Ramos (cell line): ENCODE measurements around the gene BICDL1.

Source experiments
- in situ Hi-C: fragments of 300-500 bp; cut with MboI; formaldehyde crosslinking; loops from one replicate; pipeline ENCODE4 v1.14.3; 2022; ENCODE audit warnings: low sequenced_read_pairs; ENCODE audit not compliant: unreplicated experiment

BICDL1 gene

DNA sequence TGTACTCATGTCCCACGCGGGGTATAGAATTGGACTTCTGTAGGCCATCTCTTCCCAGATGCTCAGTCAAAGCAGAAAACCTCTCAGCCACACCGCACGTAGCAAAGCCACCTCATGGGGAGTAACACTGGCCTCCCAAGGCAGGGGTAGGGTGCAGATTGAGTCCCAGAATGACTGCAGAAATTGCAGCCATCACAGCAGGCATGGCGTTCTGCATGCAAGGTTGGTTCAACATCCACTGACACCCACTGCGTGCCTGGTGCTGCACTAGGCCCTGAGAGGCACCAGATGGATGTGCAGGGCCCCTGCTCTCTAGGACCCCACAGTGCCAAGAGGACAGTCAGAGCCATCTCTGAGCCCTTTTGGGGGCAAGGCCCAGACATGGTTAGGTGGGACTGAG, 87.6 kb downstream of the BICDL1 start:
- in situ Hi-C loops, result no loop called here

DNA sequence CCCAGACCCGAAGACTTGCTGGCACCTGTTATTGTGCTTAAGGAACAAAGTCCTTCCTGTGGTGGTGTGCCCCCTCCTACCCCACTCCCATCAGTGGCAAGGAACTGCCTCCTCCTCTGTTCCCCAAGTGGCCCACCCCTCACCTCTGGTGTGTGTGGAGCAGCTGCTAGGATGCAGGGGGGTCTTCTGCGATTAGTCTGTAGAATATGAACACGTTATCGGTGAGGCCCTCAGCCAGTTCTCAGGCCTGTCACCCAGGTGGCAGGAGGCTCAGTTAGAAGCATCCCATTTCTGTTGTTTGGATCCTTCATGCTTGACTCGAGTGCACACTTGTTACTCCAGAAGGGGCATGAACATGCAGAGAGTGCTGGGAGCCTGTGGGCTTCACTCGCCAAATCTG, 88.2 kb downstream of the BICDL1 start:
- in situ Hi-C loops, result no loop called here

DNA sequence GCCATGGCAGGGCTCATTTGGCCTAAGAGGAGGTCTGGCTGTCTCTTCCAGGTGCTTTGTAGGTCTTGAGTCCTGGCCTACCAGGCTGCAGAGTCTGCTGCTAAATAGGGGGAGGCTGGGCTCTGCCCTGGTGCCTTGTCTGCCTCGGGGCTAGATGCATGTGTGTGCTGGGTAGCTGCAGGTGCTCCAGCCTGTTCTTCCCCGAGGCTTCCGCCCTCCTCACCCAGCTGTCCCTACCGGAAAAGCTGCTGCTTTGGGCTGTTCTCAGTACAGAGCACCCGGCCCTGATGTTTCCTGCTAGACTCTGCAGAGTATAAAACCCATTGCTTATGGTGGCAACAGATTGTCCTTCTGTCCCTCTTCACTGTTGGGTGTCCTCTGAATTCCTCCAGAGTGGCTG, 89.8 kb downstream of the BICDL1 start:
- in situ Hi-C loops, result no loop called here

DNA sequence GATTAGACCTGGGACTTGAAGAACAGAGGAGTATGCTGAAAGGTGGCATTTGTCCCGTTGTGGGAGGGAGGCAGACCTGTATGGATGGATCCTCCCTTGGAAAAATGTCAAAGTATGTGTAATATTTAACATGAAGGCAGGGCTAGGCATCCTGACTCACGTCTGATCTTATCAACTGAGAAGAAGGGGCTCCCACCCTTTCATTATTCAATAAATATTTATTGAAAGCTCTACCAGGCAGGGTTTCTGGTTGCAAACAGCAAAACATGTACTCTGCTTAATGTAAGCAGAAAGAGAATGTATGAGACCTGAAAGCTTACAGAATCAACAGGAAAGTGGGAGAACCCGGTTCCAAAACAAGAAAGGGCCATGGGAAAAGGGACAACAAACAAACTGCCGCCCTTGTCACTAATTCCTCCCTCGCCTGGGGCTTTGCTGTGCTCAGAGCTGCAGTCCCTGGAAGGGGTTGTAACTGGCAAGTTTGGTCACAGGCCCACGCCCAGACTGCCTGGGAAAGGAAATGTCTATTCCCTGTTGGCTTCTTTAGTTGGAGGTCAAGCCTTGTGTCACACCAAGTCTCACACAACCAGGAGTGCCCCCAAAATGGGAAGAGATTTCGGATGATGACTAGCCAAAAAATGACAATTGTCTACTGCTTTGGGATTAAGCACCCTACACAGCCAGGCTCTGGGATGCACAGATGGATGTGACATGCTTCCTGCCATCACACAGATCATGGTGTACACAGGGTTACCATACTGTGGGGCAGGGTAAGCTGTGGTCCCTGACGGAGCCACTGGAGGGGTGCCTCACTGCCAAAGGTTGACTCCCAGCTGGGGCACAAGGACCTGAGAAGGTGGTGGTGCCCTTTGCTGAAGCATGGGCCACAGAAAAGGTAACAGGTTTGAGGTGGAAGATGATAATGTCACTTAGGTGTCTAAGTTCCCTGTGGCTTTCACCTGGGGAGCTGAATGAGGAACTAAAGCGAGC, 90.7 kb downstream of the BICDL1 start:
- in situ Hi-C loops, result no loop called here

DNA sequence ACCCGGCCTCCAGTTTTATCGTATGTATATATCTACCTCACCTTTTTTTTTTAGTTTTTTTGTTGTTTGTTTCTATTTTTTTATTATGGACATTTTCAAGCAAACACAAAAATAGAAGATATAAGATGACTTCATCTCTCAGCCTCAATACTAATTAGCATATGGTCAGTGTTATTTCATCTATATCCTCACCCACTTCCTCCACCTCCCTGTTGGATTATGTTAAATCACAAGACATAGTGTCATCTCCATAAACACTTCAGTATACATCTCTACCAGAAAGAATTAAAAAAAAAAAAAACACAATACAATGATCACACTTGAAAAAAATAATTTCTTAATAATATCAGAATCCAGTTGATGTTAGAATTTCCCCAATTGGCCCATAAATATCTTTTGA, 92.6 kb downstream of the BICDL1 start:
- in situ Hi-C loops, result no loop called here

DNA sequence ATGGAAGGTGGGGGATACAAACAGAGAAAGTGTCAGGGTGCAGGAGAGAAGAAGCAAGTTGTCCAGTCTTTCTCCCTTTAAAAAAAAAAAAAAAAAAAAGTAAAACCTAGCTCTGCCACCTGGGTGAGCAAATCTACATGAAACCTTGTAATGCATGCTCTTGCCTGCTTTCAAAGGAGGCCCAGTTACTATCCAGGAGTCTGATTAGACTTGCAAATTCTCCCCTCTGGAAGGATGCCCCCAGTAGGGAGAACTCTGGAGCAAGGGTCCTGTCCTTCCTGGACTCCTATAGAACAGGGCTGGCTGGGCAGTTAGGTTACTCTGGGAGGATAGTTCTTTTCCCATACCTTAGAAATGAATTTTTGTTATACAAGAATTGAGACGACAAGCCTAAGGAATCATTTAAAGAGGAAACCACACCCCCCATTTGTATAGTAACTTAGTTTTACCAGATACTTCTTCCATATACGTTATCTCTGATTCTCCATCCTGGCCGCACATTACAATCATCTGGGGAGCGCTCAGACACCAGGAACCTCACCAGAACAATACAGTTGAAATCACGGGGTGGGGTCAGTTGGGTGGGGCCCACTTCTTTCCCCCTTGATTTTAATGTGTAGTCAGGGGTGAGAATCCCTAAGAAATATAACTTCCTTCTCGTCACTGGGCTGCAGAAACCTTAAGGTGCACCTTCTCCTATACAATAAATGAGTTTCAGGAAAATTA, 97.0 kb downstream of the BICDL1 start:
- in situ Hi-C loops, result no loop called here

DNA sequence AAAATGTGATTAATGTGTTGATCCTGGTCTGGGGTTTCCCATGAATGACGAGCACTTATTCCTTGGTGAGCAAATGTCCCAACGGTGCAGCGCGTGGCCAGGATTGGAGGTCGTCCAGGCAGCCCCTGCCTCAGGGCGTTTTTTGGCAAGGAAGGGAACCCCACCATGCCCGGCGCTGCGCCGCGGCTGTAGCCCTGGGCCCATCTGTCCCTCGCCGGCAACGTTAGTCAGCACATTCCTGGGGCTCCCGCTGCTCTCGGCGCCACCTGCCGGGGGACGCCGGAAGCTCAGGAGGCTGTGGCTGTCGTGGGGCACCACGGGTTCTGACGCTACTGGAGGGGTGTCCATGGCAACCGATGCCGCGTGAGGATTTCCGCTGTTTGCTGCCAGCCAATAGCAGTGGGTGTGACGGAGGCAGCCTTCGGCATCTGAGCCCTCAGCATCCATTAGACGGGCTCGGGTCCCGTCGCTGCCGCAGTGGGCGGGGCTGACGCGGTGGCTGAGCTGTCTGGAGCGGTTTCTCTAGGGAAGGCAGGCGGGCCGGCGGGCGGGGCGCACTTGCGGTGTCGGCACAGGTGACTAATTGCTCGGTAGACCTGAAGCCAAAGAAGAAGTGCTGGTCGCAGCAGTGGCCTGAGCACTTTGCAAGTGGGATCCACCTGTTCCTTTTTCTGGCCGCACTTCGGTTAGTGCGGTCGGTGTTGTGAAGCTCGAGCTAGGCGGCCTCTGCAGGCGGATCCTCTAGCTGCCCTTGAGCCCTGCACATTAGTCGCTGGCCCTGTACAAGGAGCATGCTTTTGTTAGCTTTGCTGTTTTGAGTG, 98.0 kb downstream of the BICDL1 start:
- in situ Hi-C loops, result no loop called here

DNA sequence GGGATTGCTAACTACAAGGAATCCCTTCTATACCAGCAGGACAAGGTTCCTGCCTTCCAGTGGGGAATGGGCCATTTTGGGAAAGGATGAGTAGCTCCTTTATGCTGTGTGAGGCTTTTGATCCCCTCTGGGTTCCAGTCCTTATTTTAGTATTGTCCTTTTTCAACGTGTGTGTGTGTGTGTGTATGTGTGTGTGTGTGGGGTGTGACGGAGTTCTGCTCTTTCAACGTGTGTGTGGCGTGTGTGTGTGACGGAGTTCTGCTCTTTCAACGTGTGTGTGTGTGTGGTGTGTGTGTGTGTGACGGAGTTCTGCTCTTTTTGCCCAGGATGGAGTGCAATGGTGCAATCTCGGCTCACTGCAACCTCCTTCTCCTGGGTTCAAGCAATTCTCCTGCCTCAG, 100.1 kb downstream of the BICDL1 start:
- in situ Hi-C loops, result no loop called here

DNA sequence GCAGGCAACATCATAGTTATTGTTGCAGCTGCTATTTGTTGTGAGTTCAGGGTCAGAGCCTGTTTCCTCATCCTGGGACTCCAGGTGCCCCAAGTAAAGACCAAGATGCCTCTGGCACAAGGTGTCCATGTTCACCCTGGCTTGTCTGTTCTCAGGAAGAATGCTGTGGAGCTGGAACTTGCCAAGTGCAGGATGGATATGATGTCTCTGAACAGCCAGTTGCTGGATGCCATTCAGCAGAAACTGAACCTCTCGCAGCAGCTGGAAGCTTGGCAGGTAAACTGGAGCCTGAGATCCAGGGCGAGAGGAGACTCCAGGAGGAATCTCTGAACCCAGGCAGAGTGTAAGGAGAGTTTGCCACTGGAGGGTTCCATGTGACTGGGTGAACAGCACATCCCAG, 100.8 kb downstream of the BICDL1 start:
- in situ Hi-C loops, result no loop called here

DNA sequence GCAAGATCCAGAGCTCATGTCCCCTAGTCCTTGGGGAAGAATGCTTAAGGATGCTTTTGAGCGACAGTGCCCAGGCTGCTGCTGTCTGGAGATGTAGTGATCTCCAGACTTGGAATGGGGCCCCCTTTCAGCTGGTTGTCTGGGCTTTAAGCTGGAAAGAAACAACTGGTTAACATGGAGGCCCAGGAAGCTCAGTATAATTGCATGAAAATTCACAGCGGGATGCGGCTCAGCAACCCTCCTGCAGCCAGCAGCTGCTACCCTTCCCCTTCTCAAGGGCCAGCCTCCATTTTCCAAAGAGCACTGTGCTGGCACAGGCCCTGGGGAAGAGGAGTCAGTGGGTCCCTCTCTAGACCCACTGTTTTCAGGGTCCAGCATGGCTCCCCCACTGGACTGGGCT, 101.2 kb downstream of the BICDL1 start:
- in situ Hi-C loops, result no loop called here

DNA sequence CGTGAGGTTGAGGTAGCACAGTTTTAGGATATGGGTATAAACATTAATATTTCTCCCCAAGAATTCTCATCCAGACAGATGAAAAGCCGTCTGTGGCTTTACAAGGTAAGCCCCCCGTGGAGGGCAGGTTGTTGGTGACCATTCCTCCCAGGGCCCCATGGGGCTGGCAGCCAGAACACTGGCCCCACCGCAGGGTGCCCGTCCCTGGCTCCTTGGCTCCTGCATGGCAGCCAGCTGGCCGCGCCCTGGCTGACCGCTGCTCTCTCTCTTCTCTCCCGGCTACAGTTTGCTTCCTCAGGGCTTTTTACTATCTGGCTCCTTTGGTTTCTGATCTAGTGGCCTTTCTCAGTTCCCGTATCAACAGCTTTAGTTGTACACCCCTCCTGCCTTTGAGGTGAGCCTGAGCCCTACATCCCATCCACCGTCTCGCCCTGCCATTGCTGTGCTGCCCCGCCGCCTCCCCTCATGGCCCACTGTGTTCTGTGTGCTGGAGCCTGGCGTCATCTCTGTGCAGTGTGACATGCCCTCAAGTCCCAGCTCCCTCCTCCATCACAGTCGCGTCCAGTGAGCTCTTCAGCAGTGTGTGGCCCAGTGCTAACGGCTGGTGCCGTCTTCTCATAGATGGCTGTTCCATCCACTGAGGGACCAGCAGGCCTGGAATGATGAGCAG, 101.7 kb downstream of the BICDL1 start:
- in situ Hi-C loops, result no loop called here

DNA sequence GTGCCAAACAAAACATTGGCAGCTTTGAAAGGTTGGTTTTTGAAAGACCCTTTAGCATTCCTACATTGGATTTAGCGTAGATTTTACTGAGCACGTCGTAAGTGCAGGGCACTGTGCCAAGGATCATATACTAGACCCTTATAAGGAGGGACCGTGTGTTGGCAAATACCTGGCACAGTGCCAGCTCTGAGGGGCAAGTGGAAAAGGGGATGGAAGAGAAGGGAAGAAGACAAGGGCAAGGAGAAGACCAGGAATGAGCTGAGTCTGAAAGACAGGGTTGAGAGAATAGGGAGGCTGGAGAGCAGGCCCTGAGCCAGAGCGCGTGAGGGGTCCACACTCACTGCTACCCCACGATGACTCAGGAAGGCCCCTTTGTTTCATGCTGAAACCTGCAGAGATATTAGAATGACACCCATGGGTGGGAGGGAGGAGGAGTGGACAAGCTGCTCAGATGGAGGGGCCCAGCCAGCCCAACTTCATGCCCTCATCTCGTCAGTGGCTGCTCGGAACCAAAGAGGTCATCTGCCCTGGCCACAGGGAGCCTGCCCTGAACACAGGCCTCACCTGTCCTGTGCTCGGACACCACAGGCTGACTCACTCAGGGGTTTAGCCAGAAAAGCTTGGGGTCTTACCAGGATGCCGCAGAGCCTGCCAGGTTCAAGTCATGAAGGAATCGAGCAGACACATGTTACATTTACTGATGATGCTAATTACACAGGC, 102.5 kb downstream of the BICDL1 start:
- in situ Hi-C loops, result no loop called here

DNA sequence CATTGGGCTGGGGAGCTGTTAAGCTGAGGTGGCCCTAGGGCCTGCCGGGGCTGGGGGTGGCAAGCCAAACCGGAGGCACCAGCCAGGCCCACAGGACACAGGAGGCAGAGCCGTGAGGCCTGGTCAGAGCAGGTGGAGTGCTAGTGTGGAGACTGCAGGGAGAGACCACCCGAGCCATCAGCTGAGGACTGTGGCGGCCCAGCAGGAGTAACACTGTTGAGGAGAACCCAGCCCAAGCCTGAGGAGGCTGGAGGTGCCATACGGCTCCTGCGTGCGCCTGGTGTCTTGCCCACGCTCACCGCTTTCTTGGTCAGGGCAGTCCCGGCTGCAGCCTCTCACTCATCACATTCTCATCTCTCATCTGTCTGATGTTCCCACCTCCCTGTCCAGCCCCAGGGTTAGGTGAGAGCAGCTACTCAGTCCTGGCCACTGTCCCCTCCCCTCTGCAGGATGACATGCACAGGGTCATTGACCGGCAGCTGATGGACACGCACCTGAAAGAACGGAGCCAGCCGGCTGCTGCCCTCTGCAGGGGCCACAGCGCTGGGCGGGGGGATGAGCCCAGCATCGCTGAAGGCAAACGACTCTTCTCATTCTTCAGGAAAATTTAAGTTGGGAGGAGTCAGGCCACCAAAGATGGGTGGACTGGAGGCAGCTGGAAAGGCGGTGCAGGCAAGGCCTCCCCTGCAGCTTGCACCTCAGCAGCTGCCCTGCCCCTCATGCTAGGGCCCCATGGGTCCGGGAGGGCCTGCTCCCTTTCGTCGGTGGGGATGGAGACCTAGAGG, 103.7 kb downstream of the BICDL1 start:
- in situ Hi-C loops, result no loop called here

DNA sequence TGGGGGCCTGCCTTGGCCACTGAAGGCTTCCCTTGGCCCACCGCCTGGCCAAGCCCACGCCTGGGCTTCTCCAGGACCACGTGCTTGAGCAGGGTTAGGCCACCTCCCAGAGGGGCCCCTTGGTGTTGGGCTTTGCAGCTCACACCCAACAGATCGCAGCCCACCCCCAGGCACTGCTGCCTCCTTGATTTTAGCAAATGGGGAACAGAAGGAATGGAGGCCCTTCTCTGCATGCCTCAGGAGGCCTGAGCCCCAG, 104.2 kb downstream of the BICDL1 start:
- in situ Hi-C loops, result no loop called here

DNA sequence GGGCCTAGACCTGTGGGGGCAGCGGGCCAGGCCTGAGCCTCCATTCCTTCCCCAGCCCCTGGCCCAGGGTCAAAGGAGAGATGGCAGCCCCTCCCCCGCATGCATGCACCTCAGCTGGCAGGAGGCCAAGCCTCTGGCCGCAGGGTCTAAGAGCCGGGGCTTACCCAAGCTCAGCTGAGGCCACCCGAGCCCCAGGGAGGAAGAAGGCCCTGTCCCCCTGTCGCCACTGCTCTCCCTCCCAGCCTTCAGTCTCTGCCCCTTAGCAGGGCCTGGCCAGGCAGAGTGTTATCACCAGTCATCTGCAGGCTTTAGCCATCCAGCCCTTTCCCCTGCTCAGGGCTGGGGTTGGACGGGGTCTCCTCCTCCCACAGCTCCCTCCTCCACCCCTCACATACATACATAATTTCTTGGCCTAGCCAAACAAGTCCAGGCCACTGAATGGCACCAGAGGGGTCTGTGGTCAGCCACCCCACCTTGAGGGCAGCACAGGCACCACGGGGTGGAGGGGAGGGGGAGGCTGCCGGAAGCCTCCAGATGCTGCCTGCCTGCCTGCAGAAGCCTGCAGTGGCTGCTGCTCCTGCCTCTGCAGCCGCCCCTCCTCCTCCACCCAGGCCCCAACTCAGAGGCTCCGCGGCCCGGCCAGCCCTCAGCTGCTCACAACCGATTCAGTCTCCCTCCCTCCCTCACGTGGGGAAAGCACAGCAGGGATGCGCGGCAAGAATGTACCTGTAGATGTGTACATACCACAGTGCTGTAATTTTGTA, 104.7 kb downstream of the BICDL1 start:
- in situ Hi-C loops, result no loop called here

DNA sequence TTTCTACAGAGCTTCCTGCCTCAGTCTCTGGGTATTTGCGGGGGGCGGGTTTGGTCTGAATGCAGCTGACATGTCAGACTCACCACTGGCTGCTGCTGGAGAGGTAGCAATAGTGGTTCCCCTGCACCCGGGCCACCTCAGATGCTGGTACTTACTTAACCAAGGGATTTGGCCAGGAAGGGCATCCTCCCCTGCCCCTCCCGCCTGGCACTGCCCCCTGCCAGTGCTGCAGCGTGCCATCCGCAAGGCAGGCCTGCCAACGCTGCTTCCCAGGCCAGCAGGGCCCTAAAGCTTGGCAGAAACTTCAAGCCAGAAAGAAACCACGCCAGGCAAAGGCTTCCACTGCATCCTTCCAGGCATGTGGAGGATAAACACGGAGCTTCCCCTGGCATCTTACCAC, 105.4 kb downstream of the BICDL1 start:
- in situ Hi-C loops, result no loop called here

DNA sequence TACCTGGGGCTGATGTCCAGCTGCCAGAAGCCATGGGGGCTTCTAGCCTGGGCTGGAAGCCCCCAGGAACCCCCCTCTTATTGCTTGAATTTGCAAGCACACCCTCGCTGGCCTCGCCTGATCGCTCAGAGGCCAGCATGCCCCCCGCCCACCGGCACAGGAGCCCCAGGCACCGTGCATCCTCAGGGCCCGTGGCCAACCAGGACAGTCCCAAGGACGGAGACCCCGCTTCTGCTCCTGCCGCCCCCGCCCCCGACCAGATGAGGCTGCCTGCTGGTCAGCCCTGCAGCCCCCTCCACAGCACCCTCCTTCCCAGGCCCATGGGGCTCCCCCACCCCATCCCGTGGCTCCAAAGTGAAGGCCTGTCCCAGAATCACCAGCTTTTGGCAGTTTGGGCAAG, 106.3 kb downstream of the BICDL1 start:
- in situ Hi-C loops, result no loop called here

DNA sequence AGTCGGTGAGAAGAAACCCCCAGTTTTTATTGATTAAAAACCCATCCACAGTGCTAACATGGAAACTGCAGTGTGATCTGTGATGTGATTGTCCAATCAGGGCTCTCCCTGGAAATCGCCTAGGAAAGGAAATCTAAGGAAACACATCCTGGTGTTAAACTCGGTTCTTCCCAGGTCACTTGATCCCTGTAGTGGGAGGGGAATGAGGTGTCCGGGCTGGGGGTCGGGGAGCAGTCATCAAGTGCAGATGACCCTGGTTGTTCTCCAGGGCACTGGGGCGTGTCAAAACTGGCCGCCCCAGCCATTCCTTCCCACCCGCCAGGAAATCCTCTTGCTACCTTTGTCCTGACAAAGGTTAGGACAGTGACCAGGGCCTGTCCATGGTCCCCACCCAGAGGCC, 106.7 kb downstream of the BICDL1 start:
- in situ Hi-C loops, result no loop called here
